ENCODE measurements around the gene CADPS2. TPM values are rescaled to one million over a fixed set of nuclear protein-coding genes. Genes with fewer than 3 reads are reported as not detected.

CADPS2 gene
- total RNA-seq, 2 experiments from 2014 or later: not detected

DNA sequence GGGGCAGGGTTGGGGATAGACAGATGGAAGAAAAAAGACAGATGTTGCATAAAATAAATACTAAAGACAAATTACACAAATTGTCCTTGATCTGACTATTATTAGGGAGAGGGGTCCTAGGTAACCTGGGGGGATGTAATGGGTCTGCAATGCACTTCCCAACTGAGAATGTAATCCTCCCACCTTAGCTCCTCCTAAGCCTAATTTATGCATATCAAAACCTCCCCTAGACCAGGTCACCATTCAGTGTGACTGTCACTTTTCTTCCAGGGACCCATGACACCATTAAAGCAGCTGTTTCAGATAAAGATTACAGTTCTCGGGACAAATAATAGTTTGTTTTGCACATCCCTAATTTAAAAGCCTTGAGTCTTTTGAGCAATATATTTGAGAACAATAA, 447.8 kb downstream of the CADPS2 start:
- Histone ChIP-seq H2AFZ (ENCODE audit: low read length) (no peak overlapping the region), H3K27ac (ENCODE audit: low read depth, low read length, poor library complexity, severe bottlenecking) (no peak overlapping the region), H3K4me2 (ENCODE audit: low read length) (no peak overlapping the region), H3K4me3 (ENCODE audit: low read depth, low read length, poor library complexity, severe bottlenecking) (no peak overlapping the region), H4K20me1 (ENCODE audit: insufficient read depth, low read length) (no peaks in the 10 kb centered on the region), H3K9me2 (ENCODE audit: insufficient read depth, low read length) (no peaks in the 10 kb centered on the region), H3K4me1 (ENCODE audit: insufficient read depth, low read length, poor library complexity, severe bottlenecking) (no peaks in the 10 kb centered on the region), H3K79me2 (ENCODE audit: insufficient read depth, low read depth, low read length) (no peaks in the 10 kb centered on the region), H3K9me3 (ENCODE audit: low read length) (no peaks in the 10 kb centered on the region), H3K36me3 (ENCODE audit: insufficient read depth, low read length) (no peaks in the 10 kb centered on the region)
- no TSS peak for BruUV-seq (replicated peaks)
- DNase-seq (ENCODE audit: low spot score): no peak
- intact Hi-C loops (cut with micrococcal nuclease; ENCODE audit: unreplicated experiment): no loop called here
- ChIA-PET POLR2A (no interaction called here), CTCF (ENCODE audit: unreplicated experiment) (no interaction called here)
- no peak for TF ChIP-seq EZH2phosphoT487 (IDR thresholded peaks at IDR 0.05; ENCODE audit: borderline replicate concordance, low read depth, low read length)
- no peak for TF ChIP-seq CTCF (conservative IDR thresholded peaks at IDR 0.05; ENCODE audit: low read length)

DNA sequence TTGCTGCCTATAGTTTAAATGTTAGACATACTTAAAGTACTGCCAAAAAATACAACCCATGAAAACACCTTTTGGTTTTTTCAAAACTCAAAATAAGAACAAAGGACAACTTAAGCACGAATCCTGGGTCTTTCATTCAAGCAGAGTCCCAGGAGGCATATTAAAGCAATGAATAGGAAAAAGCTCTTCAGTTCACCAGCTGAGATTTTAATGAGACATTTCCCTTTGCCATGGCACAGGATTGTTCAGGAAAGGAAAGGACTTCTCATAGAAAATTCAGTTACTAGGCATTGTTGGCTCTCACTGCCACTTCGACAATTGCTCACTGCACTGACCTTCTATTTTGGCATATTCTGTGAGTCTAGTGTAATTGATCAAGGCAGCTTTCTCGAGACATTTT, 448.3 kb downstream of the CADPS2 start:
- intact Hi-C loops (cut with micrococcal nuclease; ENCODE audit: unreplicated experiment): no loop called here
- no peak overlapping the region for H3K4me3 ChIP-seq (ENCODE audit: low read depth, low read length, poor library complexity, severe bottlenecking)
- no peaks in the 10 kb centered on the region for H3K79me2 ChIP-seq (ENCODE audit: insufficient read depth, low read depth, low read length)
- H3K36me3 ChIP-seq (ENCODE audit: insufficient read depth, low read length): no peaks in the 10 kb centered on the region
- H3K9me2 ChIP-seq (ENCODE audit: insufficient read depth, low read length): no peaks in the 10 kb centered on the region
- H3K4me2 ChIP-seq (ENCODE audit: low read length): no peak overlapping the region
- no peaks in the 10 kb centered on the region for H3K4me1 ChIP-seq (ENCODE audit: insufficient read depth, low read length, poor library complexity, severe bottlenecking)
- H4K20me1 ChIP-seq (ENCODE audit: insufficient read depth, low read length): no peaks in the 10 kb centered on the region
- no peak for TF ChIP-seq CTCF (conservative IDR thresholded peaks at IDR 0.05; ENCODE audit: low read length)
- no peak for TF ChIP-seq EZH2phosphoT487 (IDR thresholded peaks at IDR 0.05; ENCODE audit: borderline replicate concordance, low read depth, low read length)
- H3K9me3 ChIP-seq (ENCODE audit: low read length): no peaks in the 10 kb centered on the region
- CTCF ChIA-PET (ENCODE audit: unreplicated experiment): no interaction called here
- POLR2A ChIA-PET: no interaction called here
- no TSS peak for BruUV-seq (replicated peaks)
- no peak overlapping the region for H2AFZ ChIP-seq (ENCODE audit: low read length)
- no peak for DNase-seq (ENCODE audit: low spot score)
- H3K27ac ChIP-seq (ENCODE audit: low read depth, low read length, poor library complexity, severe bottlenecking): no peak overlapping the region

DNA sequence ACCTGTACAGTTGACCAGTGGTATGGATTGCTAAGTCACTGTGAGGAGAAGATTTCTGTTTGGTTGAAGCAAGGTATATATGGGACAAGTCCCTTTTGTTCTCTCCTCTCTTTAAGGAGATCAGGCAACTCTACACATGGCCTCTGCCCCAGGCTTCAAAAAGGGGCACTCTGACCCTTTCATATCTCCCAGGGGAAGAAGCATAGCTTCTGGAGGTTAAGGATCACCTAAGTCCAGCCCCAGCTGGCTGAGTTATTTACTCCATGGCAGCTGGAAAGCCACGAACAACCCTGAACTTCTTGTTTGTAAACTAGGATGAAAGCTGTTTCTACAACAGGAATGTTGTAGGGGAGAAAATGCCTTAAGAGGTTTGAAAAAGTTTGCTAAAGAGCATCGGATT, 452.5 kb downstream of the CADPS2 start:
- CTCF ChIA-PET (ENCODE audit: unreplicated experiment): no interaction called here
- Histone ChIP-seq H3K27ac (ENCODE audit: low read depth, low read length, poor library complexity, severe bottlenecking) (no peak overlapping the region), H4K20me1 (ENCODE audit: insufficient read depth, low read length) (no peaks in the 10 kb centered on the region), H3K9me3 (ENCODE audit: low read length) (no peaks in the 10 kb centered on the region), H3K36me3 (ENCODE audit: insufficient read depth, low read length) (no peaks in the 10 kb centered on the region), H3K4me1 (ENCODE audit: insufficient read depth, low read length, poor library complexity, severe bottlenecking) (no peaks in the 10 kb centered on the region), H3K79me2 (ENCODE audit: insufficient read depth, low read depth, low read length) (no peaks in the 10 kb centered on the region), H3K4me2 (ENCODE audit: low read length) (no peak overlapping the region), H2AFZ (ENCODE audit: low read length) (no peak overlapping the region), H3K9me2 (ENCODE audit: insufficient read depth, low read length) (no peaks in the 10 kb centered on the region), H3K4me3 (ENCODE audit: low read depth, low read length, poor library complexity, severe bottlenecking) (no peak overlapping the region)
- BruUV-seq (replicated peaks): no TSS peak
- no peak for DNase-seq (ENCODE audit: low spot score)
- TF ChIP-seq CTCF (conservative IDR thresholded peaks at IDR 0.05; ENCODE audit: low read length) (no peak), EZH2phosphoT487 (IDR thresholded peaks at IDR 0.05; ENCODE audit: borderline replicate concordance, low read depth, low read length) (no peak)
- POLR2A ChIA-PET: no interaction called here
- intact Hi-C loops (cut with micrococcal nuclease; ENCODE audit: unreplicated experiment): no loop called here
